ENCODE results near the gene TRPM2. TPM values are rescaled to one million over a fixed set of nuclear protein-coding genes. Genes with fewer than 3 reads are reported as not detected.

The TRPM2 gene
- total and polyA plus RNA-seq, 2 of the 4 experiments (the other 2 are of a cell fraction): not detected

DNA sequence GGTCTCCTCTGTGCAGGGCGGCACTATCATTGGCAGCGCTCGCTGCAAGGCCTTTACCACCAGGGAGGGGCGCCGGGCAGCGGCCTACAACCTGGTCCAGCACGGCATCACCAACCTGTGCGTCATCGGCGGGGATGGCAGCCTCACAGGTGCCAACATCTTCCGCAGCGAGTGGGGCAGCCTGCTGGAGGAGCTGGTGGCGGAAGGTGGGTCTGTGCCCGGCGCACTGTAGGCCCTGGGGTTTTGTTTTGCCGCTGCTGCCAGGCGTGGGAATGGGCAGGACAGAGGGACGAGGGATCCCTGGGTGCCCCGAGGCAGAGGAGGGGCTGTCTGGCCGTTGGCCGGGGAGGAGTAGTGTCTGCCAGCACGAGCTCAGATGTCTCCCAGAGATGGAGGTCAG lies 41.3 kb upstream of the TRPM2 start:
- peaks cover 21% of the 10 kb centered on the region for H4K20me1 ChIP-seq (ENCODE audit: insufficient read depth, low read length)
- dilution Hi-C loops (cut with HindIII; ENCODE audit: low sequenced_read_pairs, unreplicated experiment): no loop called here
- no peak overlapping the region for H4K91ac ChIP-seq (ENCODE audit: insufficient read depth, low read depth, low read length)
- peak overlapping the region; percentile 72 for H2AK9ac ChIP-seq (replicated peaks; ENCODE audit: low read depth, low read length, poor library complexity)
- H3K23ac ChIP-seq (ENCODE audit: low read depth, low read length): no peak overlapping the region
- no peak overlapping the region for H3K9ac ChIP-seq (ENCODE audit: low read depth, low read length)
- H3K4ac ChIP-seq (ENCODE audit: low read depth, low read length): no peak overlapping the region
- ChIA-PET POLR2A (ENCODE audit: unreplicated experiment) (no interaction called here), CTCF (no interaction called here)
- no peaks in the 10 kb centered on the region for H3K27me3 ChIP-seq (ENCODE audit: control insufficient read depth, insufficient read depth, low read length)
- no peak overlapping the region for H3K4me2 ChIP-seq (ENCODE audit: low read depth, low read length)
- H2BK120ac ChIP-seq (ENCODE audit: low read depth, low read length): no peak overlapping the region
- H3K14ac ChIP-seq (replicated peaks; ENCODE audit: low read depth, low read length): no peak overlapping the region
- no peak for TF ChIP-seq CHD1 (IDR thresholded peaks at IDR 0.05; ENCODE audit: low read depth, low read length)
- TF ChIP-seq NFE2L2 (IDR thresholded peaks at IDR 0.05; ENCODE audit: low read depth, low read length): no peak
- TF ChIP-seq CEBPB (IDR thresholded peaks at IDR 0.05; ENCODE audit: low read depth, low read length): no peak
- TF ChIP-seq RAD21 (IDR thresholded peaks at IDR 0.05; ENCODE audit: low read length): no peak
- no peak for TF ChIP-seq MAZ (IDR thresholded peaks at IDR 0.05; ENCODE audit: borderline replicate concordance, low read depth, low read length)
- no peak for TF ChIP-seq MAFK (IDR thresholded peaks at IDR 0.05; ENCODE audit: low read depth, low read length)
- no peak for TF ChIP-seq RFX5 (IDR thresholded peaks at IDR 0.05; ENCODE audit: low read depth, low read length)
- no peak for TF ChIP-seq FOS (IDR thresholded peaks at IDR 0.05; ENCODE audit: low read depth, low read length)
- TF ChIP-seq, protein P1, sequence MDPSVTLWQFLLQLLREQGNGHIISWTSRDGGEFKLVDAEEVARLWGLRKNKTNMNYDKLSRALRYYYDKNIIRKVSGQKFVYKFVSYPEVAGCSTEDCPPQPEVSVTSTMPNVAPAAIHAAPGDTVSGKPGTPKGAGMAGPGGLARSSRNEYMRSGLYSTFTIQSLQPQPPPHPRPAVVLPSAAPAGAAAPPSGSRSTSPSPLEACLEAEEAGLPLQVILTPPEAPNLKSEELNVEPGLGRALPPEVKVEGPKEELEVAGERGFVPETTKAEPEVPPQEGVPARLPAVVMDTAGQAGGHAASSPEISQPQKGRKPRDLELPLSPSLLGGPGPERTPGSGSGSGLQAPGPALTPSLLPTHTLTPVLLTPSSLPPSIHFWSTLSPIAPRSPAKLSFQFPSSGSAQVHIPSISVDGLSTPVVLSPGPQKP (IDR thresholded peaks at IDR 0.05; ENCODE audit: borderline replicate concordance, low read depth, low read length): no peak
- TF ChIP-seq RCOR1 (IDR thresholded peaks at IDR 0.05; ENCODE audit: insufficient replicate concordance, low read length): no peak
- TF ChIP-seq BHLHE40 (IDR thresholded peaks at IDR 0.05; ENCODE audit: low read depth, low read length): no peak
- TF ChIP-seq, protein P2, sequence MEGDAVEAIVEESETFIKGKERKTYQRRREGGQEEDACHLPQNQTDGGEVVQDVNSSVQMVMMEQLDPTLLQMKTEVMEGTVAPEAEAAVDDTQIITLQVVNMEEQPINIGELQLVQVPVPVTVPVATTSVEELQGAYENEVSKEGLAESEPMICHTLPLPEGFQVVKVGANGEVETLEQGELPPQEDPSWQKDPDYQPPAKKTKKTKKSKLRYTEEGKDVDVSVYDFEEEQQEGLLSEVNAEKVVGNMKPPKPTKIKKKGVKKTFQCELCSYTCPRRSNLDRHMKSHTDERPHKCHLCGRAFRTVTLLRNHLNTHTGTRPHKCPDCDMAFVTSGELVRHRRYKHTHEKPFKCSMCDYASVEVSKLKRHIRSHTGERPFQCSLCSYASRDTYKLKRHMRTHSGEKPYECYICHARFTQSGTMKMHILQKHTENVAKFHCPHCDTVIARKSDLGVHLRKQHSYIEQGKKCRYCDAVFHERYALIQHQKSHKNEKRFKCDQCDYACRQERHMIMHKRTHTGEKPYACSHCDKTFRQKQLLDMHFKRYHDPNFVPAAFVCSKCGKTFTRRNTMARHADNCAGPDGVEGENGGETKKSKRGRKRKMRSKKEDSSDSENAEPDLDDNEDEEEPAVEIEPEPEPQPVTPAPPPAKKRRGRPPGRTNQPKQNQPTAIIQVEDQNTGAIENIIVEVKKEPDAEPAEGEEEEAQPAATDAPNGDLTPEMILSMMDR (conservative IDR thresholded peaks at IDR 0.05; ENCODE audit: low read depth, low read length): no peak
- no peak for TF ChIP-seq MXI1 (IDR thresholded peaks at IDR 0.05; ENCODE audit: borderline replicate concordance, low read depth, low read length)
- TF ChIP-seq SMC3 (IDR thresholded peaks at IDR 0.05; ENCODE audit: low read depth, low read length): no peak
- no peak for TF ChIP-seq POLR2A (IDR thresholded peaks at IDR 0.05; ENCODE audit: low read depth, low read length)
- TF ChIP-seq, protein P3, sequence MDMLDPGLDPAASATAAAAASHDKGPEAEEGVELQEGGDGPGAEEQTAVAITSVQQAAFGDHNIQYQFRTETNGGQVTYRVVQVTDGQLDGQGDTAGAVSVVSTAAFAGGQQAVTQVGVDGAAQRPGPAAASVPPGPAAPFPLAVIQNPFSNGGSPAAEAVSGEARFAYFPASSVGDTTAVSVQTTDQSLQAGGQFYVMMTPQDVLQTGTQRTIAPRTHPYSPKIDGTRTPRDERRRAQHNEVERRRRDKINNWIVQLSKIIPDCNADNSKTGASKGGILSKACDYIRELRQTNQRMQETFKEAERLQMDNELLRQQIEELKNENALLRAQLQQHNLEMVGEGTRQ (IDR thresholded peaks at IDR 0.05; ENCODE audit: low read depth, low read length): no peak
- H3K27ac ChIP-seq (ENCODE audit: insufficient read depth, low read length): no peak overlapping the region
- 85% methylated on average over 10 of the region's 22 CpGs; no CpG with 5 or more reads in 1 of the 2 experiments for WGBS, 2 experiments (ENCODE audit: extremely low coverage in 2 of 2, insufficient read length in 1 of 2)
- in situ Hi-C loops (cut with MboI; ENCODE audit: low sequenced_read_pairs): no loop called here
- H4K8ac ChIP-seq (ENCODE audit: low read depth in 2 of 2, low read length in 2 of 2): no peak overlapping the region
- no peak overlapping the region for H3K56ac ChIP-seq (ENCODE audit: extremely low read depth, insufficient read depth, low read length)
- no peak overlapping the region for H3K4me3 ChIP-seq (ENCODE audit: insufficient read depth, low read depth, low read length)
- H3K36me3 ChIP-seq (ENCODE audit: control insufficient read depth, insufficient read depth, low read length): peaks cover 70% of the 10 kb centered on the region
- H3K4me1 ChIP-seq (ENCODE audit: control insufficient read depth, insufficient read depth, low read length): peaks cover 5% of the 10 kb centered on the region; the same call in 1 of the 2 replicates
- H3K79me1 ChIP-seq (ENCODE audit: low read depth in 1 of 2, low read length in 2 of 2): peaks cover 7 to 20% of the 10 kb centered on the region in 2 experiments; a peak in 3 of 4 replicates
- H2BK15ac ChIP-seq (ENCODE audit: low read depth, low read length): no peak overlapping the region
- BruUV-seq (replicated peaks): no TSS peak
- H2BK20ac ChIP-seq (ENCODE audit: low read depth, low read length): no peak overlapping the region
- no peak overlapping the region for H4K5ac ChIP-seq (ENCODE audit: low read depth, low read length)
- H3K9me1 ChIP-seq (ENCODE audit: insufficient read depth, low read length): peaks cover 5% of the 10 kb centered on the region; the same call in 1 of the 2 replicates
- H2AFZ ChIP-seq (replicated peaks; ENCODE audit: low read length, poor library complexity): no peak overlapping the region
- no peak for ATAC-seq (ENCODE audit: low read depth)
- no peak overlapping the region for H2BK5ac ChIP-seq (ENCODE audit: low read depth, low read length, poor library complexity, severe bottlenecking)
- intact Hi-C loops (cut with micrococcal nuclease): no loop called here
- H3K9me3 ChIP-seq (ENCODE audit: control insufficient read depth, insufficient read depth, low read length): no peaks in the 10 kb centered on the region
- H3K18ac ChIP-seq (ENCODE audit: low read depth, low read length): no peak overlapping the region
- no peak overlapping the region for H2AK5ac ChIP-seq (ENCODE audit: low read depth, low read length)
- DNase-seq: no peak

Measured in IMR-90 (cell line).